BLaER1 (cell line): ENCODE results near the gene MRPL55.

Experiments
- H3K27ac ChIP-seq: shearing (Covaris generic); formaldehyde crosslinking; 2 replicates; pipeline ENCODE4 v1.8.1; 2022
- H3K27me3 ChIP-seq: shearing (Covaris generic); formaldehyde crosslinking; 2 replicates; pipeline ENCODE4 v1.8.1; 2022
- H3K36me3 ChIP-seq: shearing (Covaris generic); formaldehyde crosslinking; 2 replicates; pipeline ENCODE4 v1.8.1; 2022
- H3K4me1 ChIP-seq: shearing (Covaris generic); formaldehyde crosslinking; 2 replicates; pipeline ENCODE4 v1.8.1; 2022
- H3K4me2 ChIP-seq: shearing (Covaris generic); formaldehyde crosslinking; 2 replicates; pipeline ENCODE4 v1.8.1; 2022
- H3K4me3 ChIP-seq: shearing (Covaris generic); formaldehyde crosslinking; 2 replicates; pipeline ENCODE4 v1.8.1; 2022
- H3K9ac ChIP-seq: shearing (Covaris generic); formaldehyde crosslinking; 2 replicates; pipeline ENCODE4 v1.8.1; 2022
- H3K9me3 ChIP-seq: shearing (Covaris generic); formaldehyde crosslinking; 2 replicates; pipeline ENCODE4 v1.8.1; 2022
- H4K20me1 ChIP-seq: shearing (Covaris generic); formaldehyde crosslinking; 2 replicates; pipeline ENCODE4 v1.8.1; 2022
- Cebpa-rat ChIP-seq: shearing (Covaris generic); IDR thresholded peaks from 2 replicates; pipeline ENCODE4 v1.8.1; 2022

Gene MRPL55

GRCh38 chr1:228088586-228089498, 20.3 kb downstream of the MRPL55 start:
- H3K4me3 ChIP-seq = no peak overlapping the region; the same call in 1 of the 2 replicates
- peaks cover 42% of the 10 kb centered on the region for H3K9me3 ChIP-seq
- peaks cover 72% of the 10 kb centered on the region for H3K4me1 ChIP-seq
- 0 out of 2 replicates have a peak overlapping the region, but pooled peaks have one; percentile 26 for H3K9ac ChIP-seq
- no peaks in the 10 kb centered on the region for H3K27me3 ChIP-seq
- peak overlapping the region; percentile 67 for H3K4me2 ChIP-seq
- H4K20me1 ChIP-seq = peaks cover 100% of the 10 kb centered on the region
- no peak for TF ChIP-seq Cebpa-rat
- no peak overlapping the region for H3K27ac ChIP-seq
- peaks cover 93% of the 10 kb centered on the region for H3K36me3 ChIP-seq

- Histone ChIP-seq H3K36me3 (peaks cover 82% of the 10 kb centered on the region), H3K4me1 (peaks cover 75% of the 10 kb centered on the region)
Observed at GRCh38 chr1:228087771-228088251, 21.3 kb downstream of the MRPL55 start.

GRCh38 chr1:228085287-228085951, 23.7 kb downstream of the MRPL55 start:
- Histone ChIP-seq H3K27me3 (no peaks in the 10 kb centered on the region), H3K4me3 (no peak overlapping the region), H3K27ac (no peak overlapping the region), H3K9me3 (peaks cover 8% of the 10 kb centered on the region; the same call in 1 of the 2 replicates), H3K9ac (peak overlapping the region; percentile 100; the same call in 1 of the 2 replicates), H3K4me2 (peak overlapping the region; percentile 99), H4K20me1 (peaks cover 77% of the 10 kb centered on the region), H3K36me3 (peaks cover 59% of the 10 kb centered on the region), H3K4me1 (peaks cover 81% of the 10 kb centered on the region)
- no peak for TF ChIP-seq Cebpa-rat

More at GRCh38 chr1:228087771-228088251, 21.3 kb downstream of the MRPL55 start:
- Histone ChIP-seq H4K20me1 (peaks cover 100% of the 10 kb centered on the region), H3K9me3 (peaks cover 31% of the 10 kb centered on the region), H3K9ac (no peak overlapping the region), H3K4me2 (peak overlapping the region; percentile 67), H3K27me3 (no peaks in the 10 kb centered on the region), H3K27ac (no peak overlapping the region), H3K4me3 (no peak overlapping the region)
- TF ChIP-seq Cebpa-rat = no peak

GRCh38 chr1:228084797-228085196, 24.3 kb downstream of the MRPL55 start:
- Histone ChIP-seq H3K9me3 (0 out of 2 replicates have a peak, but pooled peaks cover 3% of the 10 kb centered on the region), H3K9ac (peak overlapping the region; percentile 100; the same call in 1 of the 2 replicates), H3K4me1 (peaks cover 81% of the 10 kb centered on the region), H3K4me3 (peak overlapping the region; percentile 100; the same call in 1 of the 2 replicates), H3K27me3 (no peaks in the 10 kb centered on the region), H4K20me1 (peaks cover 75% of the 10 kb centered on the region), H3K36me3 (peaks cover 52% of the 10 kb centered on the region), H3K4me2 (peak overlapping the region; percentile 99), H3K27ac (no peak overlapping the region)
- no peak for TF ChIP-seq Cebpa-rat

- Histone ChIP-seq H3K9ac (peak overlapping the region; percentile 100), H3K4me2 (peak overlapping the region; percentile 99), H3K4me3 (peak overlapping the region; percentile 100), H4K20me1 (peaks cover 75% of the 10 kb centered on the region), H3K4me1 (peaks cover 81% of the 10 kb centered on the region), H3K27me3 (no peaks in the 10 kb centered on the region), H3K9me3 (no peaks in the 10 kb centered on the region), H3K27ac (peak overlapping the region; percentile 100; the same call in 1 of the 2 replicates), H3K36me3 (peaks cover 48% of the 10 kb centered on the region)
- no peak for TF ChIP-seq Cebpa-rat
Observed at GRCh38 chr1:228084325-228084724, 24.8 kb downstream of the MRPL55 start.

GRCh38 chr1:228083871-228084278, 25.2 kb downstream of the MRPL55 start:
- Histone ChIP-seq H3K36me3 (peaks cover 43% of the 10 kb centered on the region), H3K4me1 (peaks cover 81% of the 10 kb centered on the region), H3K27me3 (no peaks in the 10 kb centered on the region), H3K4me2 (peak overlapping the region; percentile 99), H3K27ac (peak overlapping the region; percentile 100), H4K20me1 (peaks cover 75% of the 10 kb centered on the region), H3K9ac (peak overlapping the region; percentile 100), H3K9me3 (no peaks in the 10 kb centered on the region), H3K4me3 (peak overlapping the region; percentile 100)
- TF ChIP-seq Cebpa-rat = no peak

- Histone ChIP-seq H3K36me3 (peaks cover 36% of the 10 kb centered on the region), H3K9me3 (no peaks in the 10 kb centered on the region), H3K4me3 (peak overlapping the region; percentile 100), H3K27ac (peak overlapping the region; percentile 100), H3K27me3 (no peaks in the 10 kb centered on the region), H4K20me1 (peaks cover 75% of the 10 kb centered on the region), H3K4me2 (peak overlapping the region; percentile 99), H3K4me1 (peaks cover 81% of the 10 kb centered on the region), H3K9ac (peak overlapping the region; percentile 100)
- no peak for TF ChIP-seq Cebpa-rat
Observed at GRCh38 chr1:228082918-228083870, 25.9 kb downstream of the MRPL55 start.

- peak within 1 kb of the TSS; percentile 99 for H3K4me2 ChIP-seq
- H3K4me1 ChIP-seq = peaks cover 81% of the 10 kb centered on the region
- no peaks in the 10 kb centered on the region for H3K27me3 ChIP-seq
- H3K27ac ChIP-seq = peak within 1 kb of the TSS; percentile 100
- peaks cover 28% of the 10 kb centered on the region for H3K36me3 ChIP-seq
- peaks cover 71% of the 10 kb centered on the region for H4K20me1 ChIP-seq
- H3K9me3 ChIP-seq = no peaks in the 10 kb centered on the region
- H3K4me3 ChIP-seq = peak within 1 kb of the TSS; percentile 100
- no peak for TF ChIP-seq Cebpa-rat
- H3K9ac ChIP-seq = peak within 1 kb of the TSS; percentile 100
Observed at GRCh38 chr1:228082214-228082917, 26.7 kb downstream of the MRPL55 start, which contains the start of gene ARF1. Gene ARF1, plus strand, starts transcription at chr1:228082708. Its CDS starts 14,407 bp downstream, at chr1:228097115.
